GM23248 (cell line): ENCODE results near the gene METRNL. TPM values are rescaled to one million over a fixed set of nuclear protein-coding genes. Genes with fewer than 3 reads are reported as not detected.

ENCODE experiments used
- DNase-seq: peaks from one replicate; pipeline ENCODE4 v3.0.0-alpha.2; 2015
- H2AFZ ChIP-seq: fragments of 200-600 bp; sonication (generic); 2 replicates; pipeline ENCODE4 v1.6.1; 2016; ENCODE audit warnings: antibody characterized with exemption
- H3F3A ChIP-seq: fragments of 200-600 bp; sonication (generic); 2 replicates; pipeline ENCODE4 v1.6.1; 2016; ENCODE audit warnings: mild to moderate bottlenecking, antibody characterized with exemption, mixed run types; ENCODE audit not compliant: insufficient read depth
- H3K27ac ChIP-seq: fragments of 200-600 bp; sonication (generic); 2 replicates; pipeline ENCODE4 v1.5.1; 2016; ENCODE audit warnings: mild to moderate bottlenecking
- H3K27me3 ChIP-seq: fragments of 200-600 bp; sonication (generic); replicated peaks from 2 replicates; pipeline ENCODE4 v1.6.1; 2016; ENCODE audit warnings: mild to moderate bottlenecking; ENCODE audit not compliant: insufficient read depth
- H3K36me3 ChIP-seq: fragments of 200-600 bp; sonication (generic); 2 replicates; pipeline ENCODE4 v1.6.1; 2016; ENCODE audit warnings: low read depth, mild to moderate bottlenecking
- H3K4me1 ChIP-seq: fragments of 200-600 bp; sonication (generic); 2 replicates; pipeline ENCODE4 v1.6.1; 2016; ENCODE audit warnings: mild to moderate bottlenecking; ENCODE audit not compliant: insufficient read depth
- H3K4me2 ChIP-seq: fragments of 200-600 bp; sonication (generic); one replicate; pipeline ENCODE4 v1.6.1; 2016; ENCODE audit warnings: mild to moderate bottlenecking; ENCODE audit not compliant: unreplicated experiment
- H3K4me3 ChIP-seq: fragments of 200-600 bp; sonication (generic); 2 replicates; pipeline ENCODE4 v1.5.1; 2016; ENCODE audit warnings: mild to moderate bottlenecking
- H3K79me2 ChIP-seq: fragments of 200-600 bp; sonication (generic); 2 replicates; pipeline ENCODE4 v1.6.1; 2016; ENCODE audit warnings: mild to moderate bottlenecking; ENCODE audit not compliant: insufficient read depth
- H3K9ac ChIP-seq: fragments of 200-600 bp; sonication (generic); 2 replicates; pipeline ENCODE4 v1.6.1; 2016; ENCODE audit warnings: mild to moderate bottlenecking
- H3K9me2 ChIP-seq: fragments of 200-600 bp; sonication (generic); 2 replicates; pipeline ENCODE4 v1.6.1; 2016; ENCODE audit warnings: mixed run types, mild to moderate bottlenecking, moderate library complexity; ENCODE audit not compliant: insufficient read depth
- H3K9me3 ChIP-seq: fragments of 200-600 bp; sonication (generic); one replicate; pipeline ENCODE4 v1.6.1; 2017; ENCODE audit warnings: low read depth
- H4K20me1 ChIP-seq: fragments of 200-600 bp; sonication (generic); 2 replicates; pipeline ENCODE4 v1.6.0; 2016; ENCODE audit not compliant: insufficient read depth
- EZH2 ChIP-seq: fragments of 200-600 bp; sonication (generic); IDR thresholded peaks from 2 replicates; pipeline ENCODE4 v1.6.1; 2018; ENCODE audit warnings: antibody characterized with exemption, mild to moderate bottlenecking; ENCODE audit not compliant: insufficient read depth, poor library complexity, severe bottlenecking
- EZH2phosphoT487 ChIP-seq: fragments of 200-600 bp; sonication (generic); IDR thresholded peaks from 2 replicates; pipeline ENCODE4 v1.6.1; 2018; ENCODE audit warnings: antibody characterized with exemption, moderate library complexity, mild to moderate bottlenecking, low read depth; ENCODE audit not compliant: insufficient read depth
- WGBS, 2 experiments: methylation state at CpG; one replicate each; pipeline ENCODE4 v1.1.6; 2015 to 2017; ENCODE audit warnings: low lambda C conversion rate in 2 of 2, low coverage in 1 of 2; ENCODE audit errors: missing lambda C conversion rate in 2 of 2; 5-methylcytosine and 5-hydroxymethylcytosine counted together
- in situ Hi-C: fragments of 300-500 bp; cut with MboI; formaldehyde crosslinking; loops from 2 replicates; pipeline ENCODE4 v1.15.0; 2020
- polyA plus RNA-seq: library from polyadenylated mRNA; unstranded; fragments of >200 nt; fragmentation: Nextera tagmentation; extraction: Ambion mirVana; gene quantifications from 2 replicates; pipeline ENCODE4 v1.2.1, GENCODE V29; 2016
- total RNA-seq: library from RNA; depleted of rRNA; stranded (reverse); fragments of >200 nt; shearing (Covaris generic); gene quantifications from 2 replicates; pipeline ENCODE4 v1.2.3, GENCODE V29; 2014

METRNL gene
- total and polyA plus RNA-seq, 2 experiments from 2014 or later = 28.4 to 305 TPM

DNA sequence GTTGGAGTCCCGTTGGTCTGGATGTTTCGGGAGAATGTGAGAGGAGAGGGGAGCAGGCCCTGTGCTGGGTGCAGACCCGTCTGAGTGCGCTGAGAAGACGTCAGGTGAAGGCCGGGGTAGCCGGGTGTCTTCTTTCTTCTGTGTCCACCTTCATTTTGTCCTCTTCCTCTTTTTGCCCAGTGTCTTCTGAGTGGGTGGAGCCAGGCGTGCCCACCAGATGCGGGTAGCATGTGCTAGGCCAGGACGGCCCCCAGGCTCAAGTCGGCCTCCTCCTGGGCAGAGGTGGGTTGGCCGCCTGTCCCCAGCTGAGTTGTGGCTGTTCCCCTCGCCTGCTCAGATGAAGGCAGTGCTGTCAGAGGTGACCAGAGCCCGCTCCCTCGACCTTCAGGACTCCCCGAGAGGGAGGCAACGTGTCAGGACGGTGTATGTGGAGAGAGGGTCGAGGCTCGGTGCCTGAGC lies 3.5 kb downstream of the METRNL start:
- Histone ChIP-seq H3F3A (peaks cover 52% of the 10 kb centered on the region), H3K79me2 (peaks cover 65% of the 10 kb centered on the region), H3K9me3 (no peaks in the 10 kb centered on the region), H3K27ac (peak overlapping the region; percentile 100), H3K27me3 (no peaks in the 10 kb centered on the region), H4K20me1 (no peaks in the 10 kb centered on the region; the same call in 1 of the 2 replicates), H3K4me2 (peak overlapping the region; percentile 89), H3K9me2 (no peaks in the 10 kb centered on the region), H3K9ac (peak overlapping the region; percentile 97), H3K4me1 (peaks cover 55% of the 10 kb centered on the region), H3K36me3 (peaks cover 23% of the 10 kb centered on the region), H2AFZ (no peak overlapping the region), H3K4me3 (peak overlapping the region; percentile 76)
- TF ChIP-seq EZH2 = no peak
- no peak for TF ChIP-seq EZH2phosphoT487
- in situ Hi-C loops = no loop called here
- no peak for DNase-seq
- 12% methylated on average over 20 of the region's 20 CpGs for WGBS, 2 experiments

DNA sequence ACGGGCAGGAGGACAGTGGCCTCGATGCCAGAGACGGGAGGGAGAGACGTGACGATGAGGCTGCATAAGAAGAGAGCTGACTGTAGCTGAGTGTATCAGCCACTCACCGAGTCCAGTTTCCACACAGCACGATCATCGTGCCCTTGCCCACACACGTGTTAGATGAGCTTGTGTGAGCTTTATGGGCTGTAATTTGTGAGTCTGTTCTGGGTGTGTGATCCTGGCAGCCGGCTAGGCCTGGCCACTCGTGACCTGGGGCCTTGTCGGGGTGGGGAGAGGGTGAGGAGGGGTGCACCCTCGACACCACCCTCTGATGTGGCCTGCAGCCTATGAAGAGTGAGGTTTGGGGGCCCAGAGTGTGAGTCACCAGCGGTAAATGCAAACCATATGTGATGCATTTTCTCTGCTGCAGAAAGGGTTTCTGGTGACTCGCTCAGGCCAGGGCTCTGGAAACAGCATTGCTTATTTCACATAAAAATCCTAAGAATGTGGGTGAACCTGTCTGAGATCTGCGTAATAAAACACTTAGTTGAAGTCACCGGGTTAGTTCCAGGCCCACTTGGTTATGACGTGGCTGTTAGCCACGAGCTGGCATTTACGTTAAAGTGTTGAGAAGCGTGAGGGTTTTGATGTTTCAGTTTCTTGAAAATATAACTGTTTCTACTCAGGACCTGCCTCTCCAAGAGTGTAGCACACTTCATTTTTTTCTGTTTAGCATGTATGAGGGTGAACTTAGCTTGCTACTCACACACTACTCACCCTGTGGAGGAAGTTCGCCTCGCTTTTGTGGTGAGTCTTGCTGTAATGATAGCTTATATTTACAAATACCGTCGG lies 4.2 kb downstream of the METRNL start:
- peaks cover 71% of the 10 kb centered on the region for H3K79me2 ChIP-seq
- no peak overlapping the region for H2AFZ ChIP-seq
- no peaks in the 10 kb centered on the region for H3K9me2 ChIP-seq
- 0 to 1% methylated on average over 20 to 25 of the region's 25 CpGs for WGBS, 2 experiments
- peaks cover 23% of the 10 kb centered on the region for H3K36me3 ChIP-seq
- no peaks in the 10 kb centered on the region; the same call in 1 of the 2 replicates for H4K20me1 ChIP-seq
- no peaks in the 10 kb centered on the region for H3K9me3 ChIP-seq
- peaks cover 58% of the 10 kb centered on the region for H3F3A ChIP-seq
- peak overlapping the region; percentile 76 for H3K4me3 ChIP-seq
- TF ChIP-seq EZH2 (no peak), EZH2phosphoT487 (no peak)
- in situ Hi-C loops = no loop called here
- peak overlapping the region; percentile 97 for H3K9ac ChIP-seq
- peak; percentile 98 for DNase-seq
- peaks cover 58% of the 10 kb centered on the region for H3K4me1 ChIP-seq
- H3K27ac ChIP-seq = peak overlapping the region; percentile 100
- no peaks in the 10 kb centered on the region for H3K27me3 ChIP-seq
- peak overlapping the region; percentile 89 for H3K4me2 ChIP-seq

DNA sequence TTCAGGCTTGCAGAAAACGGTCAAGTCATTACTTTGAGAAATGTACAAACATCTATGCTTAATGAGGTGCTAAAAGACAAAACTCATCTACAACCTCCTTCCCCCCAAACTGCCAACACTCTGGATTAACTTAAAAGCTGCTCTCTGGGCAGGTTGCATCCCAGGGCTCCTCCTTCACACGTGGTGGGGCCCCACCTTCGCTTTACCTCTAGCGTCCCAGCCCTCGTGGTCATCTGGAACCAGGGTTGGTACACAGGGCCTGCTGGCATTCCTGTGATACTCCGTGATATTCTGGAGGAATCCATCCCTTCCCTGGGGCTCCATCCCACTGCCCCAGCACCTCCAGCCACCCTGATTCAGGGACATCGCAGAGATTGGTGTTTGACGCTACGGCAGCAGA lies 4.8 kb downstream of the METRNL start:
- Histone ChIP-seq H3K4me2 (peak overlapping the region; percentile 89), H3K4me1 (peaks cover 58% of the 10 kb centered on the region), H2AFZ (no peak overlapping the region), H3K27me3 (no peaks in the 10 kb centered on the region), H3F3A (peaks cover 58% of the 10 kb centered on the region), H3K9me3 (no peaks in the 10 kb centered on the region), H3K9me2 (no peaks in the 10 kb centered on the region), H3K27ac (peak overlapping the region; percentile 100), H3K79me2 (peaks cover 78% of the 10 kb centered on the region), H3K9ac (peak overlapping the region; percentile 97), H3K4me3 (peak overlapping the region; percentile 63), H3K36me3 (peaks cover 23% of the 10 kb centered on the region), H4K20me1 (no peaks in the 10 kb centered on the region; the same call in 1 of the 2 replicates)
- DNase-seq = no peak
- in situ Hi-C loops = no loop called here
- no peak for TF ChIP-seq EZH2phosphoT487
- no peak for TF ChIP-seq EZH2
- 8 to 14% methylated on average over 9 of the region's 9 CpGs for WGBS, 2 experiments

DNA sequence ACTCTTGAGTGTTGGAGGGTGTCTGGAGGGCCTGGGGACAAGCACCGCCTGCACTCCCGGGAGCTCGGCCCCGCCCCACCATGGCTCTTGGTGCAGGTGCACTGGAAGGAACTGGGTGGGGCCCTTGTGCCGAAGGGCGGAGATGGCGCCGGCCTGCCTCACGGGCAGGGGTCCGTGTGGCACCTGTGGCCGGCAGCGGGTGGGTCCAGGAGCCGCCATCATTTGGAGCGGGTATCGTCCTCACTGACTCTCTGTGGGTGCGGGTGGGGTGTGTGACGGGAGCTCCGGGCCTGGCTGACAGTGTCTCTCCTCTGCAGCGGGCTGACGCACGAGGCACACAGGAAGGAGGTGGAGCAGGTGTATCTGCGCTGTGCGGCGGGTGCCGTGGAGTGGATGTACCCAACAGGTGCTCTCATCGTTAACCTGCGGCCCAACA lies 5.2 kb downstream of the METRNL start:
- Histone ChIP-seq H3K79me2 (peaks cover 82% of the 10 kb centered on the region), H3K9ac (peak overlapping the region; percentile 97), H3K36me3 (peaks cover 23% of the 10 kb centered on the region), H2AFZ (no peak overlapping the region), H4K20me1 (no peaks in the 10 kb centered on the region; the same call in 1 of the 2 replicates), H3K27me3 (no peaks in the 10 kb centered on the region), H3K4me3 (peak overlapping the region; percentile 63), H3K4me1 (peaks cover 58% of the 10 kb centered on the region), H3F3A (peaks cover 58% of the 10 kb centered on the region), H3K9me2 (no peaks in the 10 kb centered on the region), H3K27ac (peak overlapping the region; percentile 100), H3K4me2 (peak overlapping the region; percentile 89), H3K9me3 (no peaks in the 10 kb centered on the region)
- peak; percentile 40 for DNase-seq
- WGBS, 2 experiments = 45 to 52% methylated on average over 16 to 27 of the region's 27 CpGs
- in situ Hi-C loops = no loop called here
- TF ChIP-seq EZH2 (no peak), EZH2phosphoT487 (no peak)
